Breast epithelium (tissue), 4 donors: ENCODE results near the gene YIPF3. TPM values are rescaled to one million over a fixed set of nuclear protein-coding genes. Genes with fewer than 3 reads are reported as not detected.

ENCODE experiments used
- DNase-seq, 2 donors: peaks; one replicate each; pipeline ENCODE4 v3.0.0-alpha.2; 2019; ENCODE audit warnings: low spot score in 2 of 2
- H3K27ac ChIP-seq, 2 donors: fragments of 200-600 bp; sonication (generic) in 1 of 2; one replicate each; pipeline ENCODE4 v1.5.1; 2016 to 2019; ENCODE audit warnings: mild to moderate bottlenecking in 1 of 2
- H3K27me3 ChIP-seq, 2 donors: fragments of 200-600 bp; sonication (generic) in 1 of 2; one replicate each; pipeline versions ENCODE4 v1.5.1 to v1.6.0; 2017 to 2019; ENCODE audit warnings: control low read depth in 1 of 2, mild to moderate bottlenecking in 1 of 2
- H3K36me3 ChIP-seq: fragments of 200-600 bp; one replicate; pipeline ENCODE4 v1.5.1; 2019
- H3K4me1 ChIP-seq, 2 donors: fragments of 200-600 bp; sonication (generic); one replicate each; pipeline ENCODE4 v1.5.1; 2016 to 2019; ENCODE audit warnings: control low read depth in 1 of 2
- H3K4me3 ChIP-seq, 3 donors: fragments of 200-600 bp; sonication (generic); 1 replicate in 2 of 3; 2 replicates in 1 of 3; pipeline ENCODE4 v1.5.1; 2016 to 2019; ENCODE audit warnings: mild to moderate bottlenecking in 3 of 3, moderate library complexity in 2 of 3
- H3K9me3 ChIP-seq, 2 donors: fragments of 200-600 bp; sonication (generic) in 1 of 2; one replicate each; pipeline ENCODE4 v1.5.1; 2016 to 2019; ENCODE audit warnings: control low read depth in 1 of 2
- POLR2A ChIP-seq: fragments of 450-650 bp; IDR thresholded peaks from one replicate; pipeline ENCODE4 v1.6.1; 2016; ENCODE audit warnings: antibody characterized with exemption, mild to moderate bottlenecking, moderate library complexity
- POLR2AphosphoS5 ChIP-seq, 3 donors: sonication (generic); formaldehyde crosslinking; IDR thresholded peaks; one replicate each; pipeline ENCODE4 v1.6.1; 2017; ENCODE audit warnings: antibody characterized with exemption in 3 of 3
- intact Hi-C: fragments of 100-400 bp; cut with DNase I; formaldehyde crosslinking; loops from one replicate; pipeline ENCODE4 v1.15.1; 2023; ENCODE audit warnings: low total_unique reads
- total RNA-seq, 3 donors: library from RNA; depleted of rRNA; stranded (reverse); fragments of >200 nt; gene quantifications; one replicate each; pipeline ENCODE4 v1.1.0, GENCODE V29; 2016
- TF ChIP-seq, protein P1 (sequence below), 3 donors: fragments of 450-650 bp; IDR thresholded peaks; one replicate each; pipeline ENCODE4 v1.5.1; 2016 to 2017; ENCODE audit warnings: antibody characterized with exemption in 3 of 3, mild to moderate bottlenecking in 3 of 3, moderate library complexity in 3 of 3

YIPF3 gene
- total RNA-seq, 3 donors from 2014 or later = 89.5 to 100 (median 96.2) TPM

DNA sequence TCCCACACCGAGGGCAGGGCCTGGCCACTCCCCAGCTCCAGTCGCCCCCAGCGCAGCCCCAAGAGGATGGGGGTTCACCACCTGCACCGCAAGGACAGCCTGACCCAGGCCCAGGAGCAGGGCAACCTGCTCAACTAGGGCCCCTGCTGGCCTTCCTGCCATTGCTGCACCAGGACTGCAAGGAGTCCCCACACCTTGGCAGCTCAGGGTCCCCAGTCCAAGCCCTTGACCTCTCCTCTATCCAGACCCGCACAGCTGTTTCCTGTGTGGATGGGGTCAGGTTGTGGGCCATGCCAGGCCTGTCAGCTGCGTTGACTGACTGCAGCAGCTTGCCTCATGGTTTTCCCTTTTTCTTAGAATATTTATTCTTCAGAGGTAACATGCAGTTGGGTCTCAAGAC lies 11.0 kb downstream of the YIPF3 start:
- H3K27ac ChIP-seq = no peak overlapping the region
- H3K36me3 ChIP-seq = peaks cover 4% of the 10 kb centered on the region
- TF ChIP-seq POLR2AphosphoS5 (IDR thresholded peaks at IDR 0.05) = no peak
- TF ChIP-seq, protein P1, sequence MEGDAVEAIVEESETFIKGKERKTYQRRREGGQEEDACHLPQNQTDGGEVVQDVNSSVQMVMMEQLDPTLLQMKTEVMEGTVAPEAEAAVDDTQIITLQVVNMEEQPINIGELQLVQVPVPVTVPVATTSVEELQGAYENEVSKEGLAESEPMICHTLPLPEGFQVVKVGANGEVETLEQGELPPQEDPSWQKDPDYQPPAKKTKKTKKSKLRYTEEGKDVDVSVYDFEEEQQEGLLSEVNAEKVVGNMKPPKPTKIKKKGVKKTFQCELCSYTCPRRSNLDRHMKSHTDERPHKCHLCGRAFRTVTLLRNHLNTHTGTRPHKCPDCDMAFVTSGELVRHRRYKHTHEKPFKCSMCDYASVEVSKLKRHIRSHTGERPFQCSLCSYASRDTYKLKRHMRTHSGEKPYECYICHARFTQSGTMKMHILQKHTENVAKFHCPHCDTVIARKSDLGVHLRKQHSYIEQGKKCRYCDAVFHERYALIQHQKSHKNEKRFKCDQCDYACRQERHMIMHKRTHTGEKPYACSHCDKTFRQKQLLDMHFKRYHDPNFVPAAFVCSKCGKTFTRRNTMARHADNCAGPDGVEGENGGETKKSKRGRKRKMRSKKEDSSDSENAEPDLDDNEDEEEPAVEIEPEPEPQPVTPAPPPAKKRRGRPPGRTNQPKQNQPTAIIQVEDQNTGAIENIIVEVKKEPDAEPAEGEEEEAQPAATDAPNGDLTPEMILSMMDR (IDR thresholded peaks at IDR 0.05) = no peak
- no peaks in the 10 kb centered on the region for H3K9me3 ChIP-seq
- intact Hi-C loops = loop anchor here (10.0 kb wide), 2 partner anchors 51 to 141 kb away; partner anchors contain the start of genes DLK2 and ZNF318
- no peak for DNase-seq
- no peak overlapping the region for H3K4me3 ChIP-seq
- H3K4me1 ChIP-seq = no peaks in the 10 kb centered on the region
- H3K27me3 ChIP-seq = no peaks in the 10 kb centered on the region

DNA sequence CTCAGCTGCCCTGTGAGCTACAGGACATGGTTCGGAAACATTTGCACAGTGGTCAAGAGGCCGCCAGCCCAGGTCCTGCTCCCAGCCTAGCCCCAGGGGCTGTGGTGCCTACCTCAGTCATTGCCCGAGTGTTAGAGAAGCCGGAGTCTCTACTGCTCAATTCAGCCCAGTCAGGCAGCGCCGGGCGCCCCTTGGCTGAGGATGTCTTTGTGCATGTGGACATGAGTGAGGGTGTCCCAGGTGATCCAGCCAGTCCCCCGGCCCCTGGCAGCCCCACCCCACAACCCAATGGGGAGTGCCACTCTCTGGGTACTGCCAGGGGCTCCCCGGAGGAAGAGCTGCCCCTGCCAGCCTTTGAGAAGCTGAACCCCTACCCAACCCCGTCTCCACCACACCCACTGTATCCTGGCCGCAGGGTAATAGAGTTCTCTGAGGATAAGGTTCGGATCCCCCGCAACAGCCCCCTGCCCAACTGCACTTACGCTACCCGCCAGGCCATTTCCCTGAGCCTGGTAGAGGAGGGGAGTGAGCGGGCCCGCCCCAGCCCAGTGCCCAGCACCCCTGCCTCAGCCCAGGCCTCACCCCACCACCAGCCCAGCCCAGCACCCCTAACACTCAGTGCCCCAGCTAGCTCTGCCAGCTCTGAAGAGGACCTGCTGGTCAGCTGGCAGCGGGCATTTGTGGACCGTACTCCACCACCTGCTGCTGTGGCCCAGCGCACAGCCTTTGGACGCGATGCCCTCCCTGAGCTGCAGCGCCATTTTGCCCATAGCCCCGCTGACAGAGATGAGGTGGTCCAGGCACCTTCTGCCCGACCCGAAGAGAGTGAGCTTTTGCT lies 11.8 kb downstream of the YIPF3 start:
- H3K27ac ChIP-seq = no peak overlapping the region
- intact Hi-C loops = loop anchor here (10.0 kb wide), 2 partner anchors 50 to 140 kb away; partner anchors contain the start of genes DLK2 and ZNF318
- H3K36me3 ChIP-seq = peaks cover 4% of the 10 kb centered on the region
- H3K4me3 ChIP-seq = no peak overlapping the region
- H3K9me3 ChIP-seq = no peaks in the 10 kb centered on the region
- DNase-seq = no peak
- H3K4me1 ChIP-seq = no peaks in the 10 kb centered on the region
- TF ChIP-seq POLR2A = no peak
- no peak for TF ChIP-seq POLR2AphosphoS5 (IDR thresholded peaks at IDR 0.05)
- TF ChIP-seq, protein P1 (IDR thresholded peaks at IDR 0.05) = no peak
- H3K27me3 ChIP-seq = no peaks in the 10 kb centered on the region

DNA sequence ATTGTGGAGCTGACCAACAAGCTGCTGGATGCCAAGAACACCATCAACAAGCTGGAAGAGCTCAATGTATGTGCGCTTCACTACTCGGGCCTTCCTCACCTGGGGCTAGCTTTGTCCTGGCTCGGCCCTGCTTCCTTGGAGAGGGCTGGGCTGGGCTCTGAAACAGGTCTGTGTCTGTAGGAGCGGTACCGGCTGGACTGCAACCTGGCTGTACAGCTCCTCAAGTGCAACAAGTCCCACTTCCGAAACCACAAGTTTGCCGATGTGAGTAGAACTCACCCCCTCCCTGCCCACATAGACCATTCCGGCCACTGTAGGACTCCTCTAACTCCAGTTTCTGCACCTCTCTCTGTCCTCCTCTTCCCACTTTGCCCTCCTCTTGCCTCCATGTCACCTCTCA lies 13.3 kb downstream of the YIPF3 start:
- H3K36me3 ChIP-seq = peaks cover 4% of the 10 kb centered on the region

DNA sequence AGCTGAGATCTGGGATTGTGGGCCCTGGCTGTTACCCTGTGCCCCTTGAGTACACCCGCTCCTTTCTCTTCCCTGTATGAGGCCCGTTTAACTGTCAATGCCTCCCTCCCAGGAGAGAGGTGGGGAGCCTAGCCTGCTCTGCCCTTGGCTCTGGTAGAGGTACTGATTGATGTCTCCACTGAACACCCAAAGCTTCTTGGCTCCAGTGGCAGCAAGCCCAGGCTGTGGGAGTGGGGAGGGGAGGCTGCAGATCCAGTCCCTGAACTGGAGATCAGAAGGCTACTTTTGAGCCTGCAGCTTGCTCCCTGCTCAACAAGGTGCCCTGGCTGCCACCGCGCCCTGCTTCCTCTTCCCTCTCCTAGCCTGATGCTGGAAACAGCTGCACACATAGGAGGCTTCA lies 14.1 kb downstream of the YIPF3 start:
- intact Hi-C loops = loop anchor here (10.0 kb wide), 2 partner anchors 48 to 138 kb away; partner anchors contain the start of genes DLK2 and ZNF318
- Histone ChIP-seq H3K4me3 (no peak overlapping the region), H3K27me3 (no peaks in the 10 kb centered on the region), H3K4me1 (no peaks in the 10 kb centered on the region), H3K36me3 (peaks cover 4% of the 10 kb centered on the region), H3K9me3 (no peaks in the 10 kb centered on the region), H3K27ac (no peak overlapping the region)
- no peak for DNase-seq
- TF ChIP-seq, protein P1 (IDR thresholded peaks at IDR 0.05) = no peak
- TF ChIP-seq POLR2A (no peak), POLR2AphosphoS5 (IDR thresholded peaks at IDR 0.05) (no peak)

More for the DNA sequence above, 13.3 kb downstream of the YIPF3 start:
- TF ChIP-seq POLR2AphosphoS5 (IDR thresholded peaks at IDR 0.05) (no peak), POLR2A (no peak)
- TF ChIP-seq, protein P1 (IDR thresholded peaks at IDR 0.05) = no peak
- intact Hi-C loops = loop anchor here (10.0 kb wide), 2 partner anchors 49 to 139 kb away; partner anchors contain the start of genes DLK2 and ZNF318
- H3K4me1 ChIP-seq = no peaks in the 10 kb centered on the region
- H3K27me3 ChIP-seq = no peaks in the 10 kb centered on the region
- no peak overlapping the region for H3K4me3 ChIP-seq
- no peak overlapping the region for H3K27ac ChIP-seq
- H3K9me3 ChIP-seq = no peaks in the 10 kb centered on the region
- no peak for DNase-seq

DNA sequence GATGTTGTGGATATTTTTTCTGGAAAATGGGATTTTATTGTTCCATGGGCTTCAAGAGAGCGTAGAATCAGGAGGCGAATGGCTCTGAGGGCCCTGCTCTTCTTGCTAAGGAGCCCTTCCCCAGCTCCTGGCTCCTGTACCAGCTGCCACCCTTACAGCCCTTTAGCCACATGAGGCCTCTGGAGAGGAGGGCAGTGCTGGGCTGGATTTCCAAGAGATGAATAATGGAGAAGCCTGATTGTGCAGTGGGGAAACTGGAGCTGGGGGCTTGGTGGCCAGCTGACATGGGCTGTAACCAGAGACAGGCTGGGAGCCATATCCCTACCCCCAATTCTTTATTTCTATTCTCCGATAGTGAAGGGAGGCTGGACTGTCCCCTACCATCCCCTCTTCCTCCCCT lies 15.8 kb downstream of the YIPF3 start:
- H3K9me3 ChIP-seq = no peaks in the 10 kb centered on the region
- peaks cover 4% of the 10 kb centered on the region for H3K36me3 ChIP-seq
- DNase-seq = no peak
- TF ChIP-seq, protein P1 (IDR thresholded peaks at IDR 0.05) = no peak
- TF ChIP-seq POLR2AphosphoS5 (IDR thresholded peaks at IDR 0.05) (no peak), POLR2A (no peak)
- no peak overlapping the region for H3K27ac ChIP-seq
- no peak overlapping the region for H3K4me3 ChIP-seq
- no peaks in the 10 kb centered on the region for H3K27me3 ChIP-seq
- H3K4me1 ChIP-seq = peaks cover 0 to 5% of the 10 kb centered on the region in 2 donors
- intact Hi-C loops = loop anchor here (10.0 kb wide), 2 partner anchors 46 to 136 kb away; partner anchors contain the start of genes DLK2 and ZNF318
